Measurements from ENCODE around the gene BPIFA2.

DNA sequence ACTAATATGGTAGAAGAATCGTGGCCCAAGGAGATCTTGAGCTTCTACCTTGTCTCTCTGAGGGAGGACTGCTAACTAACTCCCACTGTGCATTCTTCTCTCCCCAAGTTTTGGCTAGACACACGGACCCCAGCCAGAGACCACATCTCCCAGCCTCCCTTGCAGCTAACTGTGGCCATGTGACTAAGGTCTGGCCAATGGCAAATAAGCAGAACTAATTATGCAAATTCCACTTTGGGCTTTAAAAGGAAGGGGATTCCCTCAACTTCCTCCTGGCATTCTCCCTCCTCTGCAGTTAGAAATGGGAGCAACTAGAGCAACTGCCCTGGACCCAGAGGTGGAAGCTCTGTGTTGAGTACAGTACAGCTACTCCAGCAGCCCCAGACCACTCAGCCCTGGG is 15.4 kb downstream of the BPIFA2 start:
- TF ChIP-seq, protein P1, sequence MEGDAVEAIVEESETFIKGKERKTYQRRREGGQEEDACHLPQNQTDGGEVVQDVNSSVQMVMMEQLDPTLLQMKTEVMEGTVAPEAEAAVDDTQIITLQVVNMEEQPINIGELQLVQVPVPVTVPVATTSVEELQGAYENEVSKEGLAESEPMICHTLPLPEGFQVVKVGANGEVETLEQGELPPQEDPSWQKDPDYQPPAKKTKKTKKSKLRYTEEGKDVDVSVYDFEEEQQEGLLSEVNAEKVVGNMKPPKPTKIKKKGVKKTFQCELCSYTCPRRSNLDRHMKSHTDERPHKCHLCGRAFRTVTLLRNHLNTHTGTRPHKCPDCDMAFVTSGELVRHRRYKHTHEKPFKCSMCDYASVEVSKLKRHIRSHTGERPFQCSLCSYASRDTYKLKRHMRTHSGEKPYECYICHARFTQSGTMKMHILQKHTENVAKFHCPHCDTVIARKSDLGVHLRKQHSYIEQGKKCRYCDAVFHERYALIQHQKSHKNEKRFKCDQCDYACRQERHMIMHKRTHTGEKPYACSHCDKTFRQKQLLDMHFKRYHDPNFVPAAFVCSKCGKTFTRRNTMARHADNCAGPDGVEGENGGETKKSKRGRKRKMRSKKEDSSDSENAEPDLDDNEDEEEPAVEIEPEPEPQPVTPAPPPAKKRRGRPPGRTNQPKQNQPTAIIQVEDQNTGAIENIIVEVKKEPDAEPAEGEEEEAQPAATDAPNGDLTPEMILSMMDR (conservative IDR thresholded peaks at IDR 0.05; ENCODE audit: low read length): no peak
- TF ChIP-seq EZH2phosphoT487 (IDR thresholded peaks at IDR 0.05; ENCODE audit: borderline replicate concordance): no peak

All from Loucy (cell line).